D721Med (cell line): ENCODE measurements around the gene CLECL1.
"Not testable (repeated sequence)": the region's sequence is repeated elsewhere in the genome, so short reads cannot be mapped to it uniquely, and the experiment has no call there.

Experiments
- DNase-seq: peaks from one replicate; pipeline ENCODE4 v3.0.0; 2011; ENCODE audit warnings: low spot score; ENCODE audit not compliant: insufficient read length
- FAIRE-seq: peaks from 2 replicates; lab custom pipeline; 2011; peaks lifted over from hg19 to GRCh38; lab: Jason Lieb, UNC
- TF ChIP-seq, protein P1 (sequence below): IDR thresholded peaks from 2 replicates; pipeline ENCODE4 v1.5.1; 2012; ENCODE audit warnings: mild to moderate bottlenecking, control low read depth; ENCODE audit not compliant: insufficient read depth; ENCODE audit errors: missing control alignments

CLECL1 gene

DNA sequence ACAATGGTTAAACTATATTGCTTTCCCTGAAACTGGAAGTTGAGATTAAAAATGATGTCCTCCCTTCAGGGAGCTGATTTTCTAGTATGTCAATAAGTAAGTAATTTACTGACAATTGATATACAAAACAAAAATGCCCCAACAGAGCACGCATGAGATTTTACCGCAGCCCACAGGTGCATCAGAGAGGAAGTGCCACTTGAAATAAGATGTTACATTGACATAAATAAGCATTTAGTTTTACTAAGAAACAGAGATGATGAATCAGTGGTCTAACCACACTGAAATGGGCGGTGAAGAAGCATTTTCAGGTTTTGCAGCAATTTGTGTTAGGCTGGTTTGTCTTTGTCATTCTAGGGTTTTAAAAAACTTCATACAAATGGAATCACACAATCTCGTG is 8.8 kb upstream of the CLECL1 start:
- DNase-seq = no peak
- no peak for FAIRE-seq
- TF ChIP-seq, protein P1, sequence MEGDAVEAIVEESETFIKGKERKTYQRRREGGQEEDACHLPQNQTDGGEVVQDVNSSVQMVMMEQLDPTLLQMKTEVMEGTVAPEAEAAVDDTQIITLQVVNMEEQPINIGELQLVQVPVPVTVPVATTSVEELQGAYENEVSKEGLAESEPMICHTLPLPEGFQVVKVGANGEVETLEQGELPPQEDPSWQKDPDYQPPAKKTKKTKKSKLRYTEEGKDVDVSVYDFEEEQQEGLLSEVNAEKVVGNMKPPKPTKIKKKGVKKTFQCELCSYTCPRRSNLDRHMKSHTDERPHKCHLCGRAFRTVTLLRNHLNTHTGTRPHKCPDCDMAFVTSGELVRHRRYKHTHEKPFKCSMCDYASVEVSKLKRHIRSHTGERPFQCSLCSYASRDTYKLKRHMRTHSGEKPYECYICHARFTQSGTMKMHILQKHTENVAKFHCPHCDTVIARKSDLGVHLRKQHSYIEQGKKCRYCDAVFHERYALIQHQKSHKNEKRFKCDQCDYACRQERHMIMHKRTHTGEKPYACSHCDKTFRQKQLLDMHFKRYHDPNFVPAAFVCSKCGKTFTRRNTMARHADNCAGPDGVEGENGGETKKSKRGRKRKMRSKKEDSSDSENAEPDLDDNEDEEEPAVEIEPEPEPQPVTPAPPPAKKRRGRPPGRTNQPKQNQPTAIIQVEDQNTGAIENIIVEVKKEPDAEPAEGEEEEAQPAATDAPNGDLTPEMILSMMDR = no peak

DNA sequence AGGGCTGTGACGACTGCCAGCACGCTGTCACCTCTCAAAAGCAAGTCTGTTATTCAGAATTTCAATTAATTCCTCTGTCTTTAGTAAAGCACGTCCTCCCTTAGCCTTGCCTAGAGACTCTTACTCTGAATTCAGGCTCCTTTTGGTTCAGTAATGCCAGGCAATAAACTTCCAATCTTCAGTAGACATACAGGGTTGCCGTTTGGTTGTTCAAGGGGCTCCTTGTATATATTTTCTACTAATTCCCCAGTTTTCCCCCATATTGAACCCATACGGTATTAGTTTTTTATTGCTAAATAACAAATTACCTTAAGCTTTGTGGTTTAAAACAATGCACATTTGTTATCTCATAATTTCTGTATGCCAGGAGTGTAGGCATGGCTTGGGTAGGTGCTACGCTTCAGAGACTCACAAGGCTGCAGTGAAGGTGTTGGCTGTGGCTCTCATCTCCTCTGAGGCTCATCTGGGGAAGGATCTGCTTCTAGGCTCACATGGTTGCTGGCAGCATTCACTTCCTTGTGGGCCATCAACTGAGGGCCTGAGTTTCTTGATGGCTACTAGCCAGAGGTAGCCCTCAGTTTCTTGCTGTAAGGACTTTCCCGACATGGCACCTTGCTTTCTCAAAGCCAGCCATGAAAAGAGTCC is 7.3 kb upstream of the CLECL1 start:
- FAIRE-seq (no peak), DNase-seq (no peak)
- TF ChIP-seq, protein P1 = no peak

DNA sequence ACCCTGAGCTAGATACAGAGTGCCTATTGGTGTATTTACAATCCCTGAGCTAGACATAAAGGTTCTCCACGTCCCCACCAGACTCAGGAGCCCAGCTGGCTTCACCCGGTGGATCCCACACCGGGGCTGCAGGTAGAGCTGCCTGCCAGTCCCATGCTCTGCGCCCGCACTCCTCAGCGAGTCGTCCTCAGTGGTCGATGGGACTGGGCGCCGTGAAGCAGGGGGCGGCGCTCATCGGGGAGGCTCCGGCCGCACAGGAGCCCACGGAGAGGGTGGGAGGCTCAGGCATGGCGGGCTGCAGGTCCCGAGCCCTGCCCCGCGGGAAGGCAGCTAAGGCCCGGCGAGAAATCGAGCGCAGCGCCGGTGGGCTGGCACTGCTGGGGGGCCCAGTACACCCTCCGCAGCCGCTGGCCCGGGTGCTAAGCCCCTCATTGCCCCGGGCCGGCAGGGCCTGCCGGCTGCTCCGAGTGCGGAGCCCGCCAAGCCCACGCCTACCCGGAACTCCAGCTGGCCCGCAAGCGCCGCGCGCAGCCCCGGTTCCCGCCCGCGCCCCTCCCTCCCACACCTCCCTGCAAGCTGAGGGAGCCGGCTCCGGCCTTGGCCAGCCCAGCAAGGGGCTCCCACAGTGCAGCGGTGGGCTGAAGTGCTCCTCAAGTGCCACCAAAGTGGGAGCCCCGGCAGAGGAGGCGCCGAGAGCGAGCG is 6.7 kb upstream of the CLECL1 start:
- not testable (repeated sequence) for DNase-seq, FAIRE-seq

DNA sequence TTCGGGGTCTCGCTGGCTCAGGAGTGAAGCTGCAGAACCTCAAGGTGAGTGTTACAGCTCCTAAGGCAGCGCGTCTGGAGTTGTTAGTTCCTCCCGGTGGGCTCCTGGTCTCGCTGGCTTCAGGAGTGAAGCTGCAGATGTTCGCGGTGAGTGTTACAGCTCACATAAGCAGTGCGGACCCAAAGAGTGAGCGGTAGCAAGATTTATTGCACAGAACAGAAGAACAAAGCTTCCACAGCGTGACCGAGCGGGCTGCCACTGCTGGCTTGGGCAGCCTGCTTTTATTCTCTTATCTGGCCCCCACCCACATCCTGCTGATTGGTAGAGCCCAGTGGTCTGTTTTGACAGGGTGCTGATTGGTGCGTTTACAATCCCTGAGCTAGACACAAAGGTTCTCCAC is 6.0 kb upstream of the CLECL1 start:
- not testable (repeated sequence) for FAIRE-seq, DNase-seq

GRCh38 chr12:9736936-9737705 is 4.2 kb upstream of the CLECL1 start:
- no peak for FAIRE-seq
- TF ChIP-seq, protein P1 = no peak
- no peak for DNase-seq

DNA sequence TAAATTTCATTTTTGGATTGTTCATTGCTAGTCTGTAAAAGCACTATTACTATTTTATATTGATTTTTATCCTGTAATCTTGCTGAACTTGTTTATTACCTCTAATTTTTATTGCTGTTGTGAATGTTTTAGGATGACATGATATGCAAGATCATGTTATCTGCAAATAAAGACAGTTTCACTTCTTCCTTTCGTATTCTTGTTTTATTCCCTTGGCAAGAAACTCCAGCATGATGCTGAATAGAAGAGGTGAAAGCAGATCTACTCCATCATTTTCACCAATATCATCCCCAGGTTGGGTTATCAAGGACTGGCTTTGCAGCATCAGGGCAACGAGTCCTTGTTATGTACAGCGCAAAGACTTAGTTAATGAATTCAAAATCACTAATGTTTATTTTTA is 2.7 kb upstream of the CLECL1 start:
- TF ChIP-seq, protein P1 = no peak
- DNase-seq = no peak
- no peak for FAIRE-seq

GRCh38 chr12:9731797-9732196 is 1.1 kb downstream of the CLECL1 start:
- FAIRE-seq (no peak), DNase-seq (no peak)
- TF ChIP-seq, protein P1 = no peak

DNA sequence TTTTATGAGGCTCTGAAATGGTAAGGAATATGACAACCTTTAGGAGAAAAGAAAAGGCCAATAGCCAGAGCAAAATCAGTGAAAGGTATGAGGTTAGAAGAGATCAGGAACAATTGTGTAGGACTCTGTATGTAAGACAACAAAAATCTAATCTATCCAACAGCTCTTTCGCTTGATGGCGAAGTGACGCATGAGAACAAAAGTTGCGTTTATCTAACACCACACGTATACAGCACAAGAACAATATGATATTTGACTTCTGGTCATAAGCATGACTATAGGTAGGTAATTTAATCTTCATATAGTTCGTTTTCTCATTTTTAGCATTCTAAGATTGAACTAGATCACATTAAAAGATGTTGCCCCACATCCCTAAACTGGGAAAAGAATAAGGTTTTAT is 1.5 kb downstream of the CLECL1 start:
- TF ChIP-seq, protein P1 = no peak
- no peak for DNase-seq
- no peak for FAIRE-seq
